Stimulated activated CD8-positive, alpha-beta memory T cell treated with anti-CD3 and anti-CD28 coated beads, Interleukin-7, amount 100 ng/mL, for 4 hours (primary cell): ENCODE measurements around the gene SDC3.

Source experiments
- DNase-seq, 2 donors: peaks; one replicate each; pipeline ENCODE4 v3.0.0-alpha.2; 2020; ENCODE audit warnings: low read depth in 2 of 2

The SDC3 gene

DNA sequence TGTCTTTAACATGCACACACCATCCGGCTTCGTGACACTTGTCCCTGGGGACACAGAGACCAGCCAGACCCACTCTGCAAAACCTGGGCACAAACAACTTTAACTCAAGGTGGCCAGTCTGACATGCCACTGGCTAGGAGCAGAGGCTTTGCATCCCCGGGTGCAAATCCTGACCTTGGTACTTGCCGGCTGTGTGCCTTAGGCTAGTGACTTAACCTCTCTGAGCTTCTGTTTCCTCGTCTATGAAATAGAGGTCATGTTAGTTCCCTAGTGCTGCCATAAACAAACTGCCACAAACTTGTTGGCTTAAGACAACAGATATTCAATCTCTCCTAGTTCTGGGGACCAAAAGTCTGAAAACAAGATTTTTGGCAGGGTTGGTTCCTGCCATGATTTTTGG lies 60.4 kb downstream of the SDC3 start:
- DNase-seq: no peak

DNA sequence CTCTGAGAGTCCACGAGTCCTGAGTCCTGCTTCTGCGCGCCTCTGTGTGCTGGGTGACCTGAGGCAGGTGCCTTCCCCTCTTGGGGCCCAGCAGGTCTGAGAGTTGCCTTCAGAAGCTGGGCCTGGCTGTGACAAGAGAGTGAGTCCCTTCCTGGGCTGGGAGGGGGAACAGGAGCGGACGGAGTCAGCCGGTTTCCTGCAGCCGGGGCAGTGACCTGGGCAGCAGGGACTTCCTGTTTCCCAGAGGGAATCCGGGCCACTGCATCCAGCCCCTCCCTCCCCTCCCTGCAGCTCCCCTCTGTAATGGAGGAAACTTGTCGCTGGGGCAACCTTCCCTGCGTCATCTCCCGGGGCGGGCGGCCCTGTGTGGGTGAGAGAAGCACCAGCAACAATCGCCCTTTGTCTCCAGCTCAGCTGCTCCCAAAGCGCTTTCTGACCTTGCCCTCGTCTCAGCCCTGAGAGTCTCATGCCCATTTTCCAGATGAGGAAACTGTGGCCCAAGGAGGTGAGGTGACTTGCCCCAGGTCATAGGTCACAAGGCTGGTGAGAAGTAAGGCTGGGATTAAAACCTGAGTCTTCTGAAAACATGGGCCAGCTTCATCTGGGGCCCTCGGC lies 61.1 kb downstream of the SDC3 start:
- DNase-seq: no peak

DNA sequence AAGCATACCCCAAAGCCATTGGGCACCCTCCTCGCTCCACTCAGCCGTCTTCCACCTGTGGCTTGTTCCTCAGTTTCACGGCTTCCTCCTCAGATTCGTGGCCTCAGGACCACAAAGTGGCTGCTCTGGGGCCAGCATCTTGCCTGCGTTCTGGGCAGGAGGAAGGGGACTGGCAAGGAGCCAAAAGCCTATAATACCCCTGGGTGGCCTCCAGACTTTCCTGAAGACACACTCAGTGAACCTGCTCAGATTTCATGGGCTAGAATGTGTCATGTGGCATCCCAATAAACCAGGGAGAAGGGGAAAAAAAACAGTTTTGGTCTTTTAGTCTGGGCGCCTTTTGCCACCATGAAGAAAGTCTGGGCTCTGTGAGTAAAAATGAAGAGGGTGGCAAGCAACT lies 62.0 kb downstream of the SDC3 start:
- no peak for DNase-seq

DNA sequence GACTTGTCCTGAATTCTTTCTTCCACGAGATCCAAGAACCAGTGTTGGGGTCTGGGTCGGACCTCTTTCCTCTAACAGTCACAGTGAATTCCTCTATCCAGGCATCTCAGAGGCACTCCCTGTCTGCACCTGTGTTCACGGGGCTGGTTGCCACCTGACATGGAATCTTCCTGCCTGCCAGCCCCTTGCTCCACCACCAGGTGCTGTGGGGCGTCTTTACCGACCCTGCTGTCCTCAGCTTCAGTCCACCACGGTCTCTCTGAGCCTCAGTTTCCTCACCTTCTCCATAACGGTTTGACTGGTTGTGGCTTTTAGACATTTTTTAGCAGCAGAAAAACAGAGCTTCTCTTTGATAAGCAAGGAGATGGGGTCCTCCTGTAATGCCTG lies 62.7 kb downstream of the SDC3 start:
- DNase-seq: no peak

DNA sequence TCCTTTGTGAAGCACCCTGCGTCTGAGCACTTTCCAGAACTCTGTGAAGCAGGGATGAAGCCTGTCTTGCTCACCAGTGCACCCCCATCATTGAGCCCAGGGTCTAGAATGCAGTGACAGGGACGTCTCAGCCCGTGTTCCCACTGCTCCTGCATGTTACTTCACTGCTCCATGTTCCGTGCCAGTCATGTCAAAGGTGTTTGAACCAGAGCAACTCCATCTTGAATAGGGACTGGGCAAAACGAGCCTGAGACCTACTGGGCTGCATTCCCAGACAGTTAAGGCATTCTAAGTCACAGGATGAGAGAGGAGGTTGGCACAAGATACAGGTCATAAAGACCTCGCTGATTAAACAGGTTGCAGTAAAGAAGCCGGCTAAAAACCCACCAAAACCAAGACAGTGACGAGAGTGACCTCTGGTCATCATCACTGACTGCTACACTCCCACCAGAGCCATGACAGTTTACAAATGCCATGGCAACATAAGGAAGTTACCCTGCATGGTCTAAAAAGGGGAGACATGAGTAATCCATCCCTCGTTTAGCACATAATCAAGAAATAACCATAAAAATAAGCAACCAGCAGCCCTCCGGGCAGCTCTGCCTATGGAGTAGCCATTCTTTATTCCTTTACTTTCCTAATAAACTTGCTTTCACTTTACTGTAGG lies 63.2 kb downstream of the SDC3 start:
- no peak for DNase-seq

DNA sequence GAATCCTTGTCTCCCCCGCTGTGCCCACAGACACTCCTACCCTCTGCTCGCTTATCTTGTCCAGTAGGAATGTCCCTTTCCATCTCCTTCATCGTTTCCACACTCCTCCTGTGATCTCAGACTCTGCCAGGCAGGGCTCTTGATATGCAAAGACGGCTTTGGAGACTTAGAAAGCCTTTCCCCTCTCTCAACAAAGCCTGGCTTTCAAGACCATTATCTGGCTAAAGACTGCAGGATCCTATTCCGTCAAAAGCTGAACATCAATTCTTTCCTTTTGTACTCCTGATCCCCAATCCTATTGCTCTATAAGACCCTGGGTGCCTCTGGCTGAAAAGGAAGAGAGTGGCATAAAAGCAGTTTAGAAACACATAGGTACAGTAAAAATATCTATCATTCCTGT lies 63.9 kb downstream of the SDC3 start:
- DNase-seq: no peak

DNA sequence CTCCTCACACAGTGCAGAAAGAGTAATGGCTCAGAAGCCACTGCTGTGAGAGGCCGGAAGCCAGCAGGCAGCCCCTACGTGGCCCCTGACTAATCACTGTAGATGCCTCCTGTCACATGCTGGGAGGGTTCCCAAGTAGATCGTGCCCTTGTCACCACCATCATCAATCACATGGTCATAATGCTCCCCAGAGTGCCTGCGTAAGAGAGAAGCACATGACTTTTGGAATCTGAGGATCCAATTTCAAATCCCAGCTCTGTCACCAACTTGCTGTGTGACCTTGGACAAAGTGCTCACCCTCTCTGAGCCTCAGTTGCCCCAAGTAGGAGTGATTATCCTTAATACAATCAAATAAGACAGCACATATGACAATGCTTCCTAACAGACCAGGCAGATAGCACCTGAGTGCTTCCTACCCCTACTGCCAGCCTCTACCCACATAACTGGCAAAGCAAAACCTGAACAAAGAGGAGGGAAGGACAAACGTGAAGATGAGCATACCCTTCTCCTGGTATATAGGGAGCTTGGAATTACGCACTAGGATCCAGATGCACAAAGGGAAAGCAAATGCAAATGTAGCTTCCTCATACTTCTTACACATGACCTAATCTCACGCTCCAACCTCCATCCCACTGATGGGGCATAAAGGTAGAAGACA lies 65.7 kb downstream of the SDC3 start:
- no peak for DNase-seq

DNA sequence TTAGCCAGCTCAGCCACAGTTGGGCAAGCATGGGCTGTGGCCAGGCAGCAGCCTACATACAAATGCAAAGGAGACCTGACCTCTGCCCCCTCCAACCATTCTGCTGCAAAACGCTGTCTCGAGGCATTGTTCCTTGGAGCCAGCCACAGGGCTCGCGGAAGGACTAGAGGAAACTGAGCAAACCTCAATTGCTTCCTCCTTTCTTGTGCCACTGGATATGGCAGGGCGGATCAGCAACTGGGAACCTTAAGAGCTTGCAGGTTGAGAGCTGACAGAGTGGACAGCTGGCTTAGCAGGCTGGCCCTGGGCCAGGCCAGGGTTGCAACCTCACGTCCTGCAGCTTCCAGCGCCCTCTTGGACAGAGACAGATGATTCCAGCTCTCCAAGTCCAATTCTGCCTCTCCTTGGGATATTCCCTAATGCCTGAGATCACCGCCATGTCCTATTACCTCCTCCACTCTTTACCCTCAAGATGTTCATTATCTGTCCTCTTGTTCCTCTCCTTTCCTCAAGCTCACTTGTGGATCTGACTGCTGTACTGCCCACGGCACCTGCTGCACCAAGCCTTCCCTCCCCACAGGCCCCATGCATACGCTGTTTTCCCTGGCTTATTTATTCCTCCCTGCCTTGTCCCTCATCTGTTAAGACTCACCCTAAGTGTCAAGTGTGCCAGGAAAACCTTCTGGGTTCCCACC lies 67.5 kb downstream of the SDC3 start:
- no peak for DNase-seq

DNA sequence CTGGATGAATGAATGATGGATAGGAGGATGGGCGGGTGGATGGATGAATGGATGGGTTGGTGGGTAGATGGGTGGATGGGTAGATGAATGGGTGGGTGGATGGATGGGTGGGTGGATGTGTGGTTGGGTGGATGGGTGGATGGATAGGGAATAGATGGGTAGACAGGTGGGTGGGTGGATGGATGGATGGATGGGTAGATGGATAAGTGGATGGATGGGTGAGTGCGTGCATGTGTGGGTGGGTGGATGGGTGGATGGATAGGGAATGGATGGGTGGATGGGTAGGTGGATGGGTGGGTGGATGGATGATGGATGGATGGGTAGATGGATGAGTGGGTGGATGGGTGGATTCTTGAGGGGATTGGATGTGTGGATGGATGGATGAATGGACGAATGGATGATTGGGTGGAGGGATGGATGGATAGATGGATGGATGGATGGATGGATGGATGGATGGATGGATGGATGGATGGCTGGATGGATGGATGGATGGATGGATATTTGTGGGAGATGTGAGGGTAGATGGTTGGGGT lies 68.7 kb downstream of the SDC3 start:
- DNase-seq: no peak

DNA sequence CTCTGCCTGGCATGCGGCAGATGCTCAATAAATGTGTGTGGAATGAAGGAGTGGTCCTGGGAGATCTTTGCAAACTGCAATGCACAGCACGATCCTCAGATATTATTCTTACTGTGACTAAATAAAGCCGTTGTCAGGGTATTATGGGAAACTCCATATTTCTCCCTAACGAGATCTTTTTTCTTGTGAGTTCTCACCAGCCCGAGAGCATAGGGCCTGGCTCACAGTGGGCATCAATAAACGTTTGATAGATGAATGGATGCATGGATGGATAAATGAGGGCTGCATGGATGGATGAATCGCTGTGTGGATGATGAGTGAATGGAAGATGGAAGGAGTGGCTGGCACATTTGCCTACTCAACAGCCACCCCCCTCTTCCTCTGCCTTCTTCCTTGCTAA lies 69.6 kb downstream of the SDC3 start:
- no peak for DNase-seq

DNA sequence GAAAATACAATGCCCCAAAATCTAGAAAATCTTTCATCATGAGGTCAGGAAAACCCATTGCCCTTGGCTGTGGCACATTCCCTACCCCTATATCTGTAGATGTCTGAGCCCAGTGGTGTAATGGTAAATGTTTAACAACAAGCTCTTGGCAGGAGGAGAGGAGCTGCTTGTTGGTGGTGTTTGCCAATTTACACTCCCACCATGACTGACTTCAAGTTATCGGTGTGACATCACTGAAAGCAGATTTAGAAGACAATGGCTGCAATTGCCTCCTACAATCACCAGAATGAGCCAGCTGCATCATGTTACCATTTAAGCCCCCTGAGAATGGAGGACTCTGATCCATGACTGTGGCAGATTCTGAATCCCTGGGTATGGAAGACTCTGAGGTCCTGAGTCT lies 70.9 kb downstream of the SDC3 start:
- no peak for DNase-seq

DNA sequence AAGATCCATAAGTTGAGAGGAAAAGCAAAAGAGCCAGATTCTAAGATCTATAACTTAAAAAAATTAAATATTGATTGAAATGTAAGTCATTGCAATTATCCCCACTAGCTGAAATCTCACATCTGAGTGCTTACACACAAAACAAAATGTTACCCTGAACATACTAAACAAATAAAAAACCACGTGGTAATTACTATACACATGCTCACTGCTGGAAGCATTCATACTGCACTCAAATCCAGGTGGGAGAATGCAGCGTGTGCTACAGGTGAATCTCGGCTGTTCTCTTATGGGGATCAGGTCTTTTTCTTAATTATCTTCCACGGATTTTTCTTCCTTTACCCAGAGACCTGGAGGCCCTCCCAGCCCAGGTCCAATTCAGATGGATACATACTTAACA lies 74.3 kb downstream of the SDC3 start:
- no peak for DNase-seq

DNA sequence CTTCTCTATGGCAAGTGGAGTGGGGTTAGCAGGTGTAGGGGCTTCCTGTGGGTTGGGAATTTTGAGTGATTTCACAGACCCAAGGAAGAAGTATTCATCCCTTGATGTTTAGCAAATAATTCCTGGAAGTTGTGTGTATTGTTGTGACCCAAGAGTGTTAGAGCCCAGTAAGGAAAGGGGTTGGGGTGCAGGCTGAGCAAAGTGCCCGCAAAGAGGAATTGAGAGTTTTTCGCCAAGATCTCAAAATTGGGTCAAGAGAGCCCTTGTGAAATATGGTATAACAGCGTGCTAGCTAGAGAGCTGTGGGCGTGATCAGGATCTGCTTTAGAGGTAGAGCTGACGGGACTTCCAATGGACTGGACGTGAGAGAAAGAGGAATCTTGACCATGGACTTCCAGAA lies 78.0 kb downstream of the SDC3 start:
- DNase-seq: no peak

DNA sequence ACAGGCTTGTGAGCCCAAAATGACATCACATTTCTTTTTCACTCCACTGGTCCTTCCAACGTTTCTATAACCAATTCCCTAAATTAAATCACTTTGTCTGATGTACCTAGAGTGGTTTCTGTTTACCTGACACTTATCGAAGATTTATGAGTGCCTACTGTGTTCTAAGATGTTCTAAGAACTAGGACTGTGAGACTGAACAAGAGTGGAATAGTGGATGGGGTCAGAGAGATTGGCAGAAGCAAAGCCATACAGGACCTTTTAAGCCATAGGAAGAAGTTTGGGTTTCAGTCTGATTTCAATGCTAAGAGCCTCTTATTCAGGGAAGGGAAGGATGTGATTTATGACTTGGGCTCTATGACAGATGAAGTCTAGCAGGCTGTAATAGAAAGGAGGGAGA lies 78.7 kb downstream of the SDC3 start:
- no peak for DNase-seq

DNA sequence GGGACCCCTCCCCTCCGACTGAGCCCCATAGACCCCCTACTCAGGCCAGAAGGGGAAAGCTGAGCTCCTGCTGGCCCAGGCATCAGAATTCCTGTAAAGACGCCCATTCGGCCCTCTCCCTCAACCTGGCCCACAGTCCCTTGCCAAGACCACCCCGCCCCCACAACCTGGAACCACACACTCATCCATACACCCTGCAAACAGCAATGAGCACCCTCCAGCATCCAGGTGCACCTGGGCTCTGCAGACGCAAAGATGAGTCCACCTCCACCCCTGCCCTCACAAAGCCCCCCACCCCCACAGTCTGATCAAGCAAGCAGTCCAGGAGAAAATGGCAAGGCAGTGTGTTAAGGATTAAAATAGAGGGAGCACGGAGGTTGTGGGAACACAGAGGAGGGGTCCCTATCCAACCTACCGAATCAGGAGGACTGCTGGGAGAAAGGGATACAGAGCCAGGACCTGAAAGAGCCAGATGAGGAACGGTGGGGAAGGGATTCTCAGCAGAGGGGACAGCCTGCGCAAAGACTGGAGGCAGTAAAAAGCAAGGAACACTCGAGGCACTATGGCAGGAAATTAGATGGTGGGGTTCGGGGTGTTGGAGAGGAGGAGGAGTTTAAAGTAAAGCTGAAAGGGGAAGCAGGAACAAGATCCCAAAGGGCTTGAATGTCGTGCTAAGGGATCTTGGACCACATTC lies 83.7 kb downstream of the SDC3 start:
- DNase-seq: no peak

DNA sequence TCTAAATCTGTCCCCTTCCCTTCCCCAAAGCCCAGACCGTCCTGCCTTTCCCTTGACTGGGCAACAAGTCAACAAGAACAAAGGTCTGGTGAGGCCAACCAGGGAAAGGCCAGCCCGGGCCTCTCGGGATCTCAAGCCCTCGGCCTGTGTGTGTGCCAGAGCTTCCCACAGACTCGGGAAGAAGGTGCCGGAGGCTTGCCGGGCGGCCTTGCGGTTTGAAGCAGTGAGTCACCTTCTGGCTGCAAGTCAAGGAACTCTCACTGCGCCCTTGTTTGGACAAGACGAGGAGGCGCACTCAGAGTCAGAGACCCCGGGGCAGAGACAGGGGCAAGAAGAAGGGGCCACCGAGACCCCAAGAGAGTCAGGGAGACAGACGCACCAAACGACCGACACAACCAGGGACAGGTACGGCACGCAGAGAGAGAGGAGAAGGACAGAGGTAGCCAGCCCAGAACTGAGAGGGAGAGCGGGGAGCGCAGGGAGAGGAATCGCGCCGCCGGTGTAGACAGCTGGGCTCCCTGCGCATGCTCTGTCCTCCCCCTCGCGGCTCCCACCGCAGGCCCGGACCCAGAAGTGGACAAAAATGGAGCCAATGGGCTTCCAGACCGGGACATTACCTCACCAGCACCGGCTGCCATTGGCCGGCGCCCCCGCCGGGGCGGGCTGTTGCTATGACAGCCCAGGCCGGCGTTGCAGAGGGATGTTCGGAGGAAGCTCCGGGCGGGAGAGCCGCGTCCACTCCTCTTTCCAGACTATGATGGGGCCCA lies 84.4 kb downstream of the SDC3 start:
- DNase-seq: peak; percentile 17 to 31

DNA sequence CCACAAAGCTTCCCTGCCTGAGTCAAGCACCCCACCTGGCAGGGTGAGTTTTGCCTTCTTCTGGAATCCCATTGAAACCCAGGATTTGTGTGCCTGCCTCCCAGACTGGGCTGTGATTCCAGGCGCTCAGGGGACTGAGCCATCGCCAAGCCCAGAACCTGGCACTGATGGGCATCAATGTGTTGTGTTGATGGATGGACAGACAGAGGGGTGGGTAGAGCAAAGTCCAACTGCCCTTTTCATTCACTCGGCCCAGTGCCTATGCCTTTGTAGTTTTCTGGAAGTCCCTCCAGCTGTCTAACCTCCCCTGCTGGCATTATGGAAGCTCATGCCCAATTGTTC lies 85.0 kb downstream of the SDC3 start:
- DNase-seq: no peak

DNA sequence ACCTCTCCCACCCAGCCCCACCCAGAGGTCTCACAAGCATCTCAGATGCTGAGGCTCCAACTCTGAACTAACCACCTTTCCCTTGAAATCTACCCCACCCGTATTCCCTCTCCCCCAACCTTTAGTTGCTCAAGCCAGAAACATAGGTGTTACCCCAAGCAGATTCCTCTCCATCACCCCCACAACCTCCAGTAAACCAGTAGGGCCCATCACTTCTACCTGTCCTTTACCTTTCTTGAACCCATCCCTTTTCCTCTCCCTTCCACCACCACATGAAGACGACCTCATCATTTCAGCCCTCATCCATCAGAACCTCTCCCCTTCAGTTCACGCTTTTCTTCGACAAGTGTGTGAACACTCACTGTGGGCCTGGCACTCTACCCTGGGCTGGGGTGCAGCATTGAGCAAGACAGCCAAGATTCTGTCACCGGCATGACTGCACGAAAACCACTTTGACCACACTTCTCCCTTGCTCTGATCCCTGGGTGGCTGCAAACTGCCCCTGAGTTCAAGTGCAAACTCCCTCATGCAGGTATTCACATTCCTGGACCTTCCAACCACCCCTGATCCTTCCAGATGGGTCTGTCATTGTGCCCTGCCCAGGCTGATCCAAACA lies 85.5 kb downstream of the SDC3 start:
- DNase-seq: no peak

DNA sequence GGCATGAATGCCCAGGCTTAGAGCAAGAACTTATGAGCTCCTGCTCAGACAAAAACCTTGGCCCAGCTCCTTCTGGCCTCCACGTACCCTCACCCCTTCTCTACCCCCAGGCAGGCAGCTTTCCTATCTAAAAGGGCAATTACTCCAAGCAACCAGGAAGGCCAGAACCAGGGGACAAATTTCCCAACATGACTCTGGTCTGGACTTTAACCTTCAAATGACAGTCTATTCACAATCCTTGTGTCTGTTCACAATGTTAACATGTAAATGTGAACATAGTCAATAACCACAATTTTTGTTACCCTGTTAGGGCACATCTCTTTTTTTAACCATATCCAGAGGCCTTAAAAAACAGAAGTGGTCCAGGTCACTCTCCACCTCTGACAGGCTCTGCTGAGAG lies 86.6 kb downstream of the SDC3 start:
- no peak for DNase-seq

DNA sequence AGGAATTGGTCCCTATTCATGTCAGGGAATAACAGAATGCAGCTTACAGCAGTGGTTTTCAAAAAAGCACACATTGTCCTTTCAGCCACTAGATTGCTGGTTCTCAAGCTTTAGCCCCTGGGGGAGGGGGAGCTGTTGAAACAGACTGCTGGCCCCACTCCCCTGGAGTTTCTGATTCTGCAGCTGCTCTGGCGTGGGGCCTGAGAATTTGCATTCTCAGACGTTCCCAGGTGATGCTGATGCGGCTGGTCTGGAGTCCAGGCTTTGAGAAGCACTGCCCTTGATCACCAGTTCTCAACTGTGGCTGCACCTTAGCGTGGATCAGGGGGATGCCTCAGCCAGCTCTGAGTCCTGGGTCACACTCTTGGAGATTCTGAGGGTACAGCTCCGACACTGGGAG lies 88.3 kb downstream of the SDC3 start:
- no peak for DNase-seq
